Left ventricle myocardium inferior (tissue), 1 donor: ENCODE data around the gene RET. TPM values are rescaled to one million over a fixed set of nuclear protein-coding genes. Genes with fewer than 3 reads are reported as not detected.

Source experiments
- DNase-seq: peaks from one replicate; pipeline ENCODE4 v3.0.0-alpha.2; 2020
- H3K27ac ChIP-seq: fragments of 200-600 bp; replicated peaks from 2 replicates; pipeline ENCODE4 v1.8.0; 2021
- H3K27me3 ChIP-seq: fragments of 200-600 bp; 2 replicates; pipeline ENCODE4 v1.8.0; 2021; ENCODE audit warnings: low read depth
- H3K36me3 ChIP-seq: fragments of 200-600 bp; 2 replicates; pipeline ENCODE4 v1.8.0; 2021
- H3K4me1 ChIP-seq: fragments of 200-600 bp; 2 replicates; pipeline ENCODE4 v1.8.0; 2021
- H3K4me3 ChIP-seq: fragments of 200-600 bp; 2 replicates; pipeline ENCODE4 v1.8.0; 2021; ENCODE audit warnings: mild to moderate bottlenecking, moderate library complexity
- H3K9me3 ChIP-seq: fragments of 200-600 bp; replicated peaks from 2 replicates; pipeline ENCODE4 v1.8.0; 2021
- intact Hi-C: fragments of 100-400 bp; cut with micrococcal nuclease; formaldehyde crosslinking; loops from one replicate; pipeline ENCODE4 v1.11.0; 2022
- total RNA-seq: library from RNA; stranded (reverse); fragmentation: NEBNext Ultra II Directional; extraction: Animal tissue kit (Norgen Biotek cat#: 25700); gene quantifications from one replicate; pipeline ENCODE4 v1.2.1, GENCODE V29; 2021
- TF ChIP-seq, protein P1 (sequence below): fragments of 200-600 bp; IDR thresholded peaks from 2 replicates; pipeline ENCODE4 v1.8.0; 2021; ENCODE audit warnings: antibody characterized with exemption, mild to moderate bottlenecking, borderline replicate concordance
- donor health status: DM: no; HTN: yes; CAD: no; lungs with severe emphysema.

The RET gene
- total RNA-seq, 1 donor from 2014 or later, result 0.60 TPM

DNA sequence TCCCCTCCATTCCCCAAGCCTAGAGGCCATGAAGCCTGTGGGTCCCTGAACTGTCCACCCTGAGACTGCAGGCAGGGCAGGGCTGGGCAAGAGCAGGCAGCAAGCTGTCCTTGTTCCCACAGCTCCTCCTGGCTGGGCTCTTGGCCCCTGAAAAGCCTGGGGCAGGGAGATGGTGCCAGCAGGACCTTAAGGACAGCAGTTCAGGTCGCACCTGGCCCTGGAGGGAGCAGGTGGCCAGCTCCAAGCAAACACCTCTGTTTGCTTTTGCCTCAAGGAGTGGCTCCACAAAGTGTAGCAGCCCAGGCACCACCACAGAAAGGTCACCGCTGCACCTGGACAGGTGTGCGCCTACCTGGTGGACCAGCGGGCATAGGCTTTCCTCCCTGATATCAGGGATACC lies 5.2 kb downstream of the RET start:
- no peak for DNase-seq
- Histone ChIP-seq H3K4me3 (no peak overlapping the region), H3K36me3 (no peaks in the 10 kb centered on the region), H3K9me3 (no peaks in the 10 kb centered on the region), H3K27ac (no peak overlapping the region), H3K4me1 (peaks cover 6% of the 10 kb centered on the region), H3K27me3 (peaks cover 90% of the 10 kb centered on the region)
- TF ChIP-seq, protein P1, sequence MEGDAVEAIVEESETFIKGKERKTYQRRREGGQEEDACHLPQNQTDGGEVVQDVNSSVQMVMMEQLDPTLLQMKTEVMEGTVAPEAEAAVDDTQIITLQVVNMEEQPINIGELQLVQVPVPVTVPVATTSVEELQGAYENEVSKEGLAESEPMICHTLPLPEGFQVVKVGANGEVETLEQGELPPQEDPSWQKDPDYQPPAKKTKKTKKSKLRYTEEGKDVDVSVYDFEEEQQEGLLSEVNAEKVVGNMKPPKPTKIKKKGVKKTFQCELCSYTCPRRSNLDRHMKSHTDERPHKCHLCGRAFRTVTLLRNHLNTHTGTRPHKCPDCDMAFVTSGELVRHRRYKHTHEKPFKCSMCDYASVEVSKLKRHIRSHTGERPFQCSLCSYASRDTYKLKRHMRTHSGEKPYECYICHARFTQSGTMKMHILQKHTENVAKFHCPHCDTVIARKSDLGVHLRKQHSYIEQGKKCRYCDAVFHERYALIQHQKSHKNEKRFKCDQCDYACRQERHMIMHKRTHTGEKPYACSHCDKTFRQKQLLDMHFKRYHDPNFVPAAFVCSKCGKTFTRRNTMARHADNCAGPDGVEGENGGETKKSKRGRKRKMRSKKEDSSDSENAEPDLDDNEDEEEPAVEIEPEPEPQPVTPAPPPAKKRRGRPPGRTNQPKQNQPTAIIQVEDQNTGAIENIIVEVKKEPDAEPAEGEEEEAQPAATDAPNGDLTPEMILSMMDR, result no peak
- intact Hi-C loops, result no loop called here

DNA sequence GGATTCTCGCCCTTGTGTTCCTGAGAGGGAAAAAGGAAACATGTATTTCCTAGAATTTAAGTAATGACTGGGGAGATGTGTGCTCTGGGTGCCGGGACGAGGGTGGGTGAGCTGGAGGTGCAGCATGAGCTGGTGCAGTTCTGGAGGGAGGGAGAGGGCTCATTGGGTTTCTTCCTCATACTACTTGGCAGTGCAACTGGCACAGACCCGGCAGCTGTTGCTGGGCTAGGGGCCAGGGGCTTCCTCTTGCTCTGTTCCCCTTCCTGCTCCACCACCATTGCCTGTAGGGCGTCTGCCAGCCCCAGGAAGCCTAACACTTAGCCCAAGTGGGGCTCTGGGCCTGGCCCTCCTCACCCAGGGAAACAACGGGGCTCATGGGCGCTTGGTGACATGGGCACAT lies 5.9 kb downstream of the RET start:
- peaks cover 1% of the 10 kb centered on the region for H3K4me1 ChIP-seq
- TF ChIP-seq, protein P1, result no peak
- no peak for DNase-seq
- H3K27me3 ChIP-seq, result peaks cover 85% of the 10 kb centered on the region
- no peak overlapping the region for H3K4me3 ChIP-seq
- no peaks in the 10 kb centered on the region for H3K36me3 ChIP-seq
- H3K27ac ChIP-seq, result no peak overlapping the region
- intact Hi-C loops, result no loop called here
- H3K9me3 ChIP-seq, result no peaks in the 10 kb centered on the region

DNA sequence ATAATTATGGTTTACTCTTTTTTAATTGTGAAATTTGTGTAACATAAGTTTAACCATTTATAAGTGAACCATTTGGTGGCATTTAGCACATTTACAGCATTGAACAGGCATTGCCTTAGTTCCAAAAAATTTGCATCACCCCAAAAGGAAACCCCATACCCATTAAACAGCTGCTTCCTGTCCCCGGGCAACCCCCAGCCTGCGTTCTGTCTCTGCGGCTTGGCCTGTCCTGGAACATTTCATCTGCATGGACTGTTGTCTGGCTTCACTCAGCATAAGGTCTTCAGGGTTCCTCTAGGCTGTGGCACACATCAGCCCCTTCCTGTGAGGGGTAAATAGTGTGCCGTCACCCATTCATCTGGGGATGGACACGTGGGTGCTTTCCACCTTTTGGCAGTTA lies 6.9 kb downstream of the RET start:
- intact Hi-C loops, result no loop called here
- H3K4me1 ChIP-seq, result no peaks in the 10 kb centered on the region
- DNase-seq, result no peak
- H3K27ac ChIP-seq, result no peak overlapping the region
- H3K27me3 ChIP-seq, result peaks cover 81% of the 10 kb centered on the region
- no peaks in the 10 kb centered on the region for H3K36me3 ChIP-seq
- TF ChIP-seq, protein P1, result no peak
- no peaks in the 10 kb centered on the region for H3K9me3 ChIP-seq
- no peak overlapping the region for H3K4me3 ChIP-seq

DNA sequence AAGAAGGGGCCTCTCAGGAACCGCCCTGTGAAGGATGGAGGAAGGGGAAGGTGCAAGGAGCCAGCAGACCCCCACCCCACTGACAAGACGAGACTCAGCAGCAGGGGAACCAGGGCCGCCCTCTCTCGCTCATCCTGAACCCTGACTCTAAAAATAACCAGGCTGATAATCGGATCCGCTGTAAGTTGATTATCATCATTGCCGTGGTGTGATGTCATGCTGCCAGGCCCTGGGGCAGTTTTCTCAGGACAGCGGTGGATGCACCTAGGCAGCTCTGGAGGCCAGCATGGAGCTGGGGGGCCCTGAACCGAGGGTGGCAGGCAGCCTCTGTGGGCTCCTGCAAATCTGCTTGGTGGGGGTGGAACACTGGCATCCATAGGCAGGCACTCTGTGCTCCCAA lies 7.9 kb downstream of the RET start:
- H3K27me3 ChIP-seq, result peaks cover 75% of the 10 kb centered on the region
- H3K4me1 ChIP-seq, result no peaks in the 10 kb centered on the region
- DNase-seq, result no peak
- H3K4me3 ChIP-seq, result no peak overlapping the region
- TF ChIP-seq, protein P1, result no peak
- intact Hi-C loops, result no loop called here
- no peaks in the 10 kb centered on the region for H3K9me3 ChIP-seq
- H3K36me3 ChIP-seq, result no peaks in the 10 kb centered on the region
- H3K27ac ChIP-seq, result no peak overlapping the region

DNA sequence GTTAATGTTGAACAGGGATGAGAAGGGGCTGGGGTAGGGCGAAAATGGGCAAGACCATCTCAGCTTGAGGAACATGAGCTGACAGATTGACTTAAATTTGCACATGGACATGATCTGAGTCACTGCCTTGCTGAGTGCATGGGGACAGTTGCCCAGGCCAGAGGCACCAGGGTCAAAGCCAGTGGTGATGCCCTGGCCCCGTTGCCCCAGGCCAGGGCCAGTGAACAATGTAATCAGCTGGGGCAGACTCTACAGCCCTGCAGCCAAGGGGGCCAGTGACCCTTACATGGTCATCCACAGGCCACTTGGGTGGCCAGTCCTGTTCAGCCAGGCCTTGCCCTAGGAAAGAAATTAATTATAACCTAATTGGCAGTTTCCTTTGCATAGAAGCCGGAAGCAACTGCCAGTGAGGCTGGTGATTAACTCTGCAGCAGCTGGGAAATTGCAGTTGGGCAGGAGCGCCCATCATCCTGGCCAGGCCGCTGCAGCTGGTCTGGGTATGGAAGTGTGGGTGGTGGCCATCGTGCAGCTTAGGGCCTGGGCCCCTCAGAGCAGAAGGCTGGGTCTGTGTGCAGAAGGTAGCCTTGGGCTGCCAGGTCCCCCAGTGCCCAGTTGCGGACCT lies 9.6 kb downstream of the RET start:
- Histone ChIP-seq H3K9me3 (no peaks in the 10 kb centered on the region), H3K4me1 (no peaks in the 10 kb centered on the region), H3K4me3 (no peak overlapping the region), H3K27ac (no peak overlapping the region), H3K27me3 (peaks cover 60% of the 10 kb centered on the region), H3K36me3 (no peaks in the 10 kb centered on the region)
- TF ChIP-seq, protein P1, result no peak
- no peak for DNase-seq
- intact Hi-C loops, result no loop called here
